Stimulated activated CD8-positive, alpha-beta memory T cell treated with anti-CD3 and anti-CD28 coated beads, Interleukin-15, amount 100 ng/mL, for 4 hours (primary cell): ENCODE measurements around the gene MUC5AC.

ENCODE experiments used
- DNase-seq, 2 donors: peaks; one replicate each; pipeline ENCODE4 v3.0.0-alpha.2; 2020; ENCODE audit warnings: low read depth in 2 of 2

Gene MUC5AC

DNA sequence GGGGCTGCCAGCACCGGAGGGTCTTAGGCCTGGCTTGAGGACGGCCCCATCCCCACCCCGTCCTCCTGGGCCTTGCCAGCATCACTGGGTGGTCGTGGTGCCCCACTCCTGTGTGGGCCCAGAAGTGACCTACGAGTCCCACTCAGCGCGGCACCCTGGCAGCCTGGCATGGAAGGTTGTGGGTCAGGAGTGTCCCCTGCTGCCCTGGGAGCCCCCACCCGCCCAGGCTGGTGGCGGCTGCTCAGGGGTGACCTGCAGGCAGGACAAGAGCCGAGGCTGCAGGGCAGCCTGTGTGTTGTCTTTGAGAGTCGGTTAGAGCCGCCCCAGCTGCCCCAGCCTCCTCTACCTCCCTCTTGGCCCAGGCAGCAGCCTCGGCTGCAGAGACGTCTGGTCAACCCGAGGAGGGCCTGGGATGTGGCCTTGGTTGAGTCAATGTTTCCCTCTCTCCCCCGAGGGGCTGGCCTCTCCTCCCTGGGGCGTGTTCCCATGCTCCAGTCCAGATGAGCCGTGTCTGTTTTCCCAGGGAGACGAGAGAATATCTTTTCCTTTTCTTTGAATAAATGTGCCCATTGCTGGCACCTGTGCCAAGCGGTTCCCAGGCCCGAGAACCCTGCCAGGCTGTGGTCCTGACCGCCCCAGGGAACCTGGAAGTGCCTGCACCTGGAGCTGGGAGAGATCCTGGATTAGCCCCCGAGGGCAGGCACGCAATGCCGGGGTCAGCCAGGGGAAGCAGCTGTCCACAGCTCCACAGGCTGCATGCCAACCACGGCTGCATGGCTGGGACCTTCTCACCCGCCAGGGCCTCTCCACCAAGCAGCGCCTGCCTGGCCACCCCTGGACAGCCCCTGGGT is 35.7 kb upstream of the MUC5AC start:
- no peak for DNase-seq

GRCh38 chr11:1122664-1123002 is 35.1 kb upstream of the MUC5AC start:
- no peak for DNase-seq

- no peak for DNase-seq
Observed at GRCh38 chr11:1123970-1124369, 33.8 kb upstream of the MUC5AC start.

GRCh38 chr11:1125803-1126202 is 31.9 kb upstream of the MUC5AC start:
- no peak for DNase-seq

GRCh38 chr11:1126491-1126926 is 31.2 kb upstream of the MUC5AC start:
- no peak for DNase-seq

DNA sequence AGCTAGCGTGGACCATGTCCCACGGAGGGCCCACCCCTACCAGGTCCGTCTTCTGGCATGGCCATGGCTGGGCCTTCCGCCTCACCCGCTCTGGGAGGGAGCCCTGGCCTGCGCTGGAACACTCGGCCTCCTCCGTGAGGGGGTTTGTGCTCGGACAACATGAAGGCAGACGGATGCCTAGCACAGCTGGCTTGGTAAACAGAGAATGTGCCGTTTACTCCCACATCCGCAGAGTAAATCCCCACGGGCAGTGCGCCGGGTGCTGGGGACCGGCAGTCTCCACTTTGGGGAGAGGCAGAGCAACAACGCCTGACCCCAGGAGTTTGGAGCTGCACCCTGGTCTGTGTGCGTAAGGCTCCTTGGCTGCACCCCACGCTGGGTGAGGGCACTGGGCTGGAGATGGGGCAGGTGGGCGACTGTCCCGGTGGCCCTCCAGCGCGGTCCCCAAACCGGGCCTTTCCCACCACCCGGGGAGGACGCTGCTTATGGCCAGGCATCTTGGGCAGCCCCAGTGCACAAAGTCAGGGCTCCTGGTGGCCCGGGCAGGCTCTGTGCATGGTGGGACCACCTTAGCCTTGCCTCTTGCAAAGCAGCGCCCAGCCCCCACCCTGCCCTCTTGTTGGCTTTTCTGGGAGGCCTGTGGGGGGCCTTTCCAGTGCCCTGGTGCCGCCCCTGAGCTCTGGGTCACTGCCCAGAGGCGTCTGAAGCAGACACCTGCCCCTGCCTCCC is 30.7 kb upstream of the MUC5AC start:
- DNase-seq, result no peak

- no peak for DNase-seq
Observed at GRCh38 chr11:1127664-1128162, 30.0 kb upstream of the MUC5AC start.

- DNase-seq, result no peak
Observed at GRCh38 chr11:1128311-1129142, 29.2 kb upstream of the MUC5AC start.

GRCh38 chr11:1129143-1129610 is 28.6 kb upstream of the MUC5AC start:
- no peak for DNase-seq

GRCh38 chr11:1129611-1130160 is 28.1 kb upstream of the MUC5AC start:
- no peak for DNase-seq

- no peak for DNase-seq
Observed at GRCh38 chr11:1130276-1131032, 27.3 kb upstream of the MUC5AC start.

DNA sequence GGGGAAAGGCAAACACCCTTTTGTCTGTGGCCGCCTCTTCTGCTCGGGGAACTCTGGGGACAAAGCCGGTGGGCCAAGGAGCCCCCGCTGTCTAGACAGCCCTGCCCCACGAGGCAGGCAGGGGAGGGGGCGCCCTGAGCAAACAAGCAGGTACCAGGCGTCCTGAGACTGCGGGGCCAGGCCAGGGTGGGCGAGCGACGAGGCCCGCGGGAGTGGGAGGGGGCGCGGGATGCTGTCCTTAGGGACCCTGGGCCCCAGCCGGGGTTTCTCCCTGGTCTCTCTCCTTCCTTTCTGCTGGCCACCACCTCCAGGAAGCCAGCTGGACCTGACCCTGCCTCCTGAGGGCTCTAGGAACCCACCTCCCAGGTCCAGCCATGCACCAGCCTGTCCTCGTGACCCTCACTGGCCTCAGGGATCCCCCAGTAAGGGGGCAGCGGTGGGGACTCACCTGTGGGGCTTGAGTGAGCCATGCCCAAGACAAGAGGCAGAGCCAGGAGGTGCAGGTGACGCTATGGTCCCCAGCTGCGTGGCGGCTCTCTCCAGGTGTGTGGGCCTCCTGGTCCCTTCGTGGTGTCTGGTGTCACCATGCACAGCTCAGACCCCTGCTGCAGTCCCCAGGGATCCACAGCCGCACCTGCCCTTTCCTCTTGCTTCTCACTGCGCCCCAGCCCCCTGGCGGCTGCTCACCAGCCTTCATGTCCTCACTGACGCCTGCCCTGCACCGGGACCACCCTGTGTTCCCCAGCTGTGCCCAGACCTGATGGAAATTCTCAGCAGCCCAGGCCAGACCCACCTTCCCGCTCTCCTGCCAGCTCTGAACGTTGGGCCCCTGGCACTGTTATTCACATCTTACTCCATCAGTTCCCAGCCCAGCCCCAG is 26.5 kb upstream of the MUC5AC start:
- DNase-seq, result no peak

- no peak for DNase-seq
Observed at GRCh38 chr11:1134848-1135445, 22.8 kb upstream of the MUC5AC start.

DNA sequence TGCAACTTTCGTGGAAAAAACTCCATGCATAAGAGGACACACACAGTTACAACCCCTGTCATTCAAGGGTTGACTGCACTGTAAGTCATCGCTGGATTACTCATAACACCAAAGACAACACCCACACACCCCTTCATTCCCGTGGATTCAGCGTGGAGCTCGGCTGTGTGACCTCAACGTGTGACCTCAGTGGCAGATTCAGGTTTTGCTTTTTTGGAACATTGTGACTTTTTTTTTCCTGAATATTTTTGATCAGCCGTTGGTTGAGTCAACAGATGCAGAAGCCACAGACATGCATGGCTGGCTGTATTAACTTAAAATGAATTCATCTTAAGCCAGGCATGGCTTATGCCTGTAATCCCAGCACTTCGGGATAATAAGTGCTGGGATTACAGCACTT is 19.7 kb upstream of the MUC5AC start:
- no peak for DNase-seq

GRCh38 chr11:1139441-1140083 is 18.2 kb upstream of the MUC5AC start:
- DNase-seq, result no peak

- no peak for DNase-seq
Observed at GRCh38 chr11:1140642-1141490, 16.9 kb upstream of the MUC5AC start.

GRCh38 chr11:1146365-1146764 is 11.4 kb upstream of the MUC5AC start:
- DNase-seq, result no peak

DNA sequence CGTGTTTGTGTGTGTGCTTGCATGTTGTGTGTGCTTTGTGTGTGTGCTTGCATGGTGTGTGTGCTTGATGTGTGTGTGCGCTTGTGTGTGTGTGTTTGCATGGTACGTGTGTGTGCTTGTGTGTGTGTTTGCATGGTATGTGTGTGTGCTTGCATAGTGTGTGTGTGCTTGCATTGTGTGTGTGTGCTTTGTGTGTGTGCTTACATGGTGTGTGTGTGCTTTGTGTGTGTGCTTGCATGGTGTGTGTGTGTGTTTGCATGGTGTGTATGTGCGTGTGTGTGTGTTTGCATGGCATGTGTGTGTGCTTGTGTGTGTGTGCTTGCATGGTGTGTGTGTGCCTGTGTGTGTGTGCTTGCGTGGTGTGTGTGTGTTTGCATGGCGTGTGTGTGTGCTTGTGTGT is 10.0 kb upstream of the MUC5AC start:
- no peak for DNase-seq
